ENCODE data around the gene NEO1.

Gene NEO1

GRCh38 chr15:73030122-73030679, 22.1 kb upstream of the NEO1 start:
- DNase-seq = no peak

GRCh38 chr15:73031648-73032047, 20.6 kb upstream of the NEO1 start:
- no peak for DNase-seq

DNA sequence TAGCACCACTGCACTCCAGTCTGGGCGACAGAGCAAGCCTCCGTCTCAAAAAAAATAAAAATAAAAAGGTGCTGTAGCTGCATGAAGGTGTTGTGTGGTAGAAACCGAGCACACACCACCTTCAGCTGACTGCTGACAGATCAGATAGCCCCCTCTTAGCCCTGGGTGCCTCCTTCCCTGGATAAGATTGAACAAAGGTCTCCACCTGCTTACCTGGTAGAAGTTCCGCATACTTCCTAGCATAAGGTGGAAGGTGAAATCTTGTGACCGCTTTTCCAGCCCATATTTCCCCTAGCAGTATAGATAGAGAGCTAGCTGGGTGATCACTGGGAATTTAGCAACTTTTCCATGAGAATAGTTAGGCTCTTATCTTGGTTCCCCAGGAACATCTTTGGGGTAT, 18.7 kb upstream of the NEO1 start:
- no peak for DNase-seq

- no peak for DNase-seq
Observed at GRCh38 chr15:73034221-73034620, 18.0 kb upstream of the NEO1 start.

DNA sequence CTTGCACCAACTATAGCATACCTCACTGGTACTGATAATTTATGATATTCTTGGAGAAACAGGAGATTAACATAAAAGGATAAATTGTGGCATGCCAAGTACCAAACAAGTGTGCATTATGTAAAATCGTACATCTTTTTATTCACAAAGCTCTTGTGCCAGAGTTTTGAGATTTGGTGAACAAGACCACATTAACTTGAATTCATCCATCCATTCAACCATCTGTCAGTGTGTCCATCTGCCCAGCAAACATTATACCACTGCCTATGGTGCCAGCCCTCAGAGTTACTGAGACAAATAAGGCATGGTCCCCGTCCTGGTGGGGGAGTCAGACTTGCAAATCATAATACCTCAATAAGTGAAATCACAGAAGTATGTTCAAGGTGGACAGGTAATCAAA, 17.0 kb upstream of the NEO1 start:
- no peak for DNase-seq

DNA sequence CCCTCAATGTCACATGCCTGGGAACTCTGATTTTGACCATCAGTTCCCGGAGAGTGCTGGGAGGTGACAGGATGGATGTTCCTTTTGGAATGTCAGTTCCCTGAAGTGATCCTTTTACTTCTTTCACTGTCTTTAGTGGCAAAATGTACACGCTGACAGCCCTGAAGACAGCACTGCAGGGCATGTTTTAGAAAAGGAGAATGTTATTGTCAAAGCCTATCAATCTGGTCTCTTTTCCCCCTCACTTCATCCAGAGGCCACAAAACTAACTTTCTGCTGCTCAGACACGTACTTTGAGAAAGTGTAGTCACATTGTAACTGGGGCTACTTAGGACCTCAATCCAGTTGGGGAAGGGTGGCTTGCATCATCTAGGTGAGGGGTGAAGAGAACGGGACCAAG, 14.0 kb upstream of the NEO1 start:
- no peak for DNase-seq

- no peak for DNase-seq
Observed at GRCh38 chr15:73046073-73046472, 6.2 kb upstream of the NEO1 start.

DNA sequence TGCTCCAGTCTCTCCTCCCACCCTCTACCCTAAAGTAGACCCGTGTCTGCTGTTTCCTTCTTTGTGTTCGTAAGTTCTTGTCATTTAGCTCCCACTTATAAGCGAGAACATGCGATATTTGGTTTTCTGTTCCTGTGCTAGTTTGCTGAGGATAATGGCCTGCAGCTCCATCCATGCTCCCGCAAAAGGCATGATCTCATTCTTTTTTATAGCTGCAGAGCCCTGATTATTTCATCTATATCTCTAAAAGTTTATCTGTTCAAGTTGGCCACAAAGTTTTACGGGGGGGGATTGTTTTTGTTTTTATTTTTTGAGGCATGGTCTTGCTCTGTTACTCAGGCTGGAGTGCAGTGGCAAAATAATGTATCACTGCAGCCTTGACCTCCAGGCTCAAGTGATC, 4.4 kb upstream of the NEO1 start:
- no peak for DNase-seq

GRCh38 chr15:73048624-73049295, 3.5 kb upstream of the NEO1 start:
- DNase-seq = no peak

- DNase-seq = no peak
Observed at GRCh38 chr15:73049564-73050215, 2.6 kb upstream of the NEO1 start.

DNA sequence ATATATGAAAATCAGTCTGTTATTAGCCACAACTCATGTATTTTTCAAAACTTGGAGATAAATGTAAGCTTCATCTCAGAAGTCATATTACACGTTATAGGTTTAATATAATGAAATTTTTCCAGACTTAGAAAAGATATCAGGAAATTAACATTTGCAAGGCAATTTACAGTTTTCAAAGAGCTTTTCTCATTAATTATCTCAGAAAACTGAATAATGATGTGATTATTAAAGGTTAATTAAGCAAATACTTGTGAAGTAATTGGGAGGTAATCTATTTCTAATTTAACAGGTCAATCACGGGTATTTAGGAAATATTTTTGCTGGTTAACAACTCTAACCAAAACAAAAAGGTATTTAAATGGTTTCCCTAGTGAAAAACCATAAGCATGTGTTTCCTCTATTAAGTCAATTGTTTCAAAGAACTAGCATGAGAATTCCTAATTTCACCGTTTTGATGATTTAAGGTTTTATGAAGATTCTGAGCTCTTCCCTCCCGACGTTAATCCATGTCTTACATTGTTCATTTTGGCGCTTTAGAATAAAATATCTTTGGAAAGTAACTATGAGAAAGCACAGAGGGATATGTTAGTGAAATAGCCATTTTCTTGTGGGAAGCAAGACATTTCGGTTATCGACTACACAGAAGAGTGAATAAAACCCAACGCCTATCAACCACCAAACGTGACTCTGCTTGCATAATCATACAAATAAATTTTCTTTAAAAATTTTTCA, 1.5 kb upstream of the NEO1 start:
- no peak for DNase-seq

GRCh38 chr15:73051391-73051806, 864 bp upstream of the NEO1 start:
- DNase-seq = no peak

- DNase-seq = no peak
Observed at GRCh38 chr15:73052653-73053397, 562 bp downstream of the NEO1 start.

- DNase-seq = no peak
Observed at GRCh38 chr15:73053398-73053723, 1.1 kb downstream of the NEO1 start.

GRCh38 chr15:73054417-73054953, 2.2 kb downstream of the NEO1 start:
- no peak for DNase-seq

- DNase-seq = no peak
Observed at GRCh38 chr15:73056460-73056859, 4.2 kb downstream of the NEO1 start.

DNA sequence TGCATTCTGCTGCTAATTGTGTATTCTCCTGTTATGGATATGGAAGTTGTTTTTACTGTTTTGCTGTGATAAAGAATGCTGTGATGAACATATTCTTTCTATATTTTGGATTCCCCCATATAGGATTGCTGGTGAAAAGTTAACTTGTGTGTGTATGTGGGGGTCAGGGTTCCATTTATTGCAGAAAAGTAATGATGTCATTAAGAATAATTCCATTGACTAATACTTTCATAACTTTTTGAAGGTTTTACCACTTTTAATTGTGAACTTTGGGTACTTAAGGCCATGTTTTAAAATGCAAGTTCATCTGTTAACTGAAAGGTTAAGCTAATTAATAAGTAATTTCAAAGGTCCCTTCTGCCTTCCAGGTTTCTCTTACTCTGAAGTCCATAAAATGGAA, 6.2 kb downstream of the NEO1 start:
- DNase-seq = no peak

GRCh38 chr15:73065114-73065513, 12.9 kb downstream of the NEO1 start:
- DNase-seq = no peak

DNA sequence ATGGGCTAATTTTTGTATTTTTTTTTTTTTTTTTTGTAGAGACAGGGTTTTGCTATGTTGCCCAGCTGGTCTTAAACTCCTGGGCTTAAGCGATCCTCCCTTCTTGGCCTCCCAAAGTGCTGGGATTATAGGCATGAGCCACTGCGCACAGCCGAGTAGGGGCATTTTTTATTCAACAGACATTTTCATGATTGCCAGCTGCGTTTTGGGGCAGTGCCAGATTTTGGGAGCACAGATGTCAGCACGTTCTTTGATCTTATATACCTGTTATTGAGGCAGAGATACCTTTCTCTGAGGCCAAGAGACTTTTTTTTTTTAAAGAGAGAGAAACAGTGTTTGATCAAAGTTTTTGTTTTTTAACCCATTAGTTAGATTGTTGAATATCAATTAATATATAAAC, 16.8 kb downstream of the NEO1 start:
- no peak for DNase-seq

GRCh38 chr15:73072894-73073293, 20.6 kb downstream of the NEO1 start:
- DNase-seq = no peak

DNA sequence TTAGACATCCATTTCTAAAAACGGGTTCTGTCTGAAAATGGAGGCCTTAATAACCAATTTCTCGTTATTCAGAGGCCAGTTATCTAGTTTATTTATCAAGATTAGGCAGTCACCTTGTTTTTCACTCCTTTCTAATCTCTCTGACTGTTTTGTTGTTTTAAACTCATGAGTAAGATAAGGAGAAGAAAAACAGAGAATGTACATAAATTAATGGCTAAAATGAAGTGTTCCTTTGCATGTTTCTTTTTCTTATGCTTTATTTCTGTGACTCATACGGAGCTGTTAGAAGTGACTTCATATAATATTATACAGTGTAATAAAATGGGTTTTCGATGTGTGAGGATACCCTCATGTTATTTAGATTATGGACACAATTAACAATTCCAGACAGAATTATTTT, 22.0 kb downstream of the NEO1 start:
- no peak for DNase-seq

DNA sequence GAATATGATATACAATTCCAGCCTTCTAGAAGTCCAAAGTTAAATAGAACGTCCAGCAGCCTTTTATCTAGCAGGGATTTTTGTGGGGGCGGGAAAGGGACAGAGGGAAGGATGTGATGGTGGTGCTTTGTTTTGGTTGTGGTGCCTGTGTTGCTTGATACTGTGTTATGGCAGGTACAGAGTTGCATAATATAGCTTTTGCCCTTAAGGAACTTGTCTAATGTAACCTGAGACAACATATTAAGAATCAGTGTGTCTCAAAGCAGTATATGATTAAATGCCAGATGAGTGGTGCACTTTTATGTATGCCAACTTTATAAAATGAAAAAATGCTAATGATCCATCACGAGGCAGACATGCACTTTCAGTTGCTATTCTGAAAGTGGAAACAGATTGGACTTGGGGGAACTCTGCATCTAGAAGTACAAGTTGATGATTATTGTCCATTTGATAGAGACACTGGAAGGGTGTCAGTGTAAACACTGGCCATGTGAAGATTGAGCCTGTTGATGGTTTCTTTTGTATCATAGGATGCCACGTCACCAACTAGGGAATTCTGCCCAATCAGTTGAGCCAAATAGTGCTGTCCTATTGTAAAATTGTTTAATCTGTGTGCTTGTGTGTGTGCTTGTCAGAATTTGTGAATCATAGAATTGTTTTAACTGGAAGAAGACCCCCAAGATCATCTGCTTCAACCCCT, 23.0 kb downstream of the NEO1 start:
- no peak for DNase-seq
